ENCODE measurements around the gene DUS4L.

Gene DUS4L

DNA sequence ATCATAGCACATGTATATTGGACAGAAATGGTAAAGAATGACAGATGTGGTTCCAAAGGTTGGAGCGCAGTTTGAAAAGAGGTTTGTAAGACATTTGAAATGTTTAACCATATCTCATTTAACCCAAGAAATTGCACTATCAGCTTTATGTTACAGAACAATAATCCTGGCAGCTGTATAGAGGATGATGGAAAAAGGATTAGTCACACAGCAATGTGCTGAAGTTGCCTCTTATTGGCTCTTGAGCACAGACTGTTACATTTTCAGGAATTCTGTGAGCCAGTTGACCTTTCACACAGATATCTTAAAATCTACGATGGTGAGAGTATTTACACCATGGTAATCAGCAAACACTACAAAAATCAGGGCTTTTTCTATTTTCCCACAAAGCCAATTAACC is 3.9 kb upstream of the DUS4L start:
- Histone ChIP-seq H3K27ac (peak overlapping the region; percentile 54), H3K4me3 (ENCODE audit: low read depth, low read length) (no peak overlapping the region), H3K27me3 (replicated peaks) (no peaks in the 10 kb centered on the region), H3K36me3 (replicated peaks) (peaks cover 5% of the 10 kb centered on the region)
- in situ Hi-C loops (cut with HindIII; ENCODE audit: low pct_ligation_motif_present, low sequenced_read_pairs), result no loop called here
- DNase-seq, result peak; percentile 58
- TF ChIP-seq CTCF (IDR thresholded peaks at IDR 0.05; ENCODE audit: low read depth, low read length, missing control alignments), result no peak

DNA sequence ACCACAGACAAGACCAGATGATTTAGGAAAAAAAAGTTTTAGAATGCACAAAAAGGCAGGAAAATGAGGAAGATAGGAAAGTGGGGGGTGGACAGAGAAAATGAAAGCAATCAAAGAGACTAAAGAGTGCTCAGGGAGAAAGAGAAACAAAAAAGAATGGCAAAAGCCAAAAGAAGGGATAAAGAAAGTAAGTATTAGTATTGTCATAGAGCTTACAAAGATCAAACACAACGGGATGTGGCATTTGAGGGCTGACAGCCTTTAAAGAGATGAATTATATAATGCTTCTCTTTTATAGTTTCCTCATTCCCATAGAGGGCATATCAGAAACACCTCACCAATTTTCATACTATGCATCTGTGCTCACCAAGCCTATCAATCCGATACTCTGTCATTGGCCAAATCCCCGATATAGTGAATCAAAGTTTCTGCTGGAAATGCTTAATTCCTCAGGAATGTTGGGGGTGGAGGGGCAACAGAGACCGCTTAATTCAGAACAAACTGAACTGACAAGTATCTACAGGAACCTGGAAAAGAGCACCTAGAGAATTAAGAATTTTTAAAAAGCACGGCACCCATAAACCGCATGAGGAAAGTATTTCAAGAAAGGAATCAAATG is 2.8 kb upstream of the DUS4L start:
- peaks cover 2% of the 10 kb centered on the region for H3K36me3 ChIP-seq (replicated peaks)
- in situ Hi-C loops (cut with HindIII; ENCODE audit: low pct_ligation_motif_present, low sequenced_read_pairs), result no loop called here
- H3K27me3 ChIP-seq (replicated peaks), result no peaks in the 10 kb centered on the region
- no peak for DNase-seq
- H3K27ac ChIP-seq, result no peak overlapping the region
- no peak overlapping the region for H3K4me3 ChIP-seq (ENCODE audit: low read depth, low read length)
- no peak for TF ChIP-seq CTCF (IDR thresholded peaks at IDR 0.05; ENCODE audit: low read depth, low read length, missing control alignments)

DNA sequence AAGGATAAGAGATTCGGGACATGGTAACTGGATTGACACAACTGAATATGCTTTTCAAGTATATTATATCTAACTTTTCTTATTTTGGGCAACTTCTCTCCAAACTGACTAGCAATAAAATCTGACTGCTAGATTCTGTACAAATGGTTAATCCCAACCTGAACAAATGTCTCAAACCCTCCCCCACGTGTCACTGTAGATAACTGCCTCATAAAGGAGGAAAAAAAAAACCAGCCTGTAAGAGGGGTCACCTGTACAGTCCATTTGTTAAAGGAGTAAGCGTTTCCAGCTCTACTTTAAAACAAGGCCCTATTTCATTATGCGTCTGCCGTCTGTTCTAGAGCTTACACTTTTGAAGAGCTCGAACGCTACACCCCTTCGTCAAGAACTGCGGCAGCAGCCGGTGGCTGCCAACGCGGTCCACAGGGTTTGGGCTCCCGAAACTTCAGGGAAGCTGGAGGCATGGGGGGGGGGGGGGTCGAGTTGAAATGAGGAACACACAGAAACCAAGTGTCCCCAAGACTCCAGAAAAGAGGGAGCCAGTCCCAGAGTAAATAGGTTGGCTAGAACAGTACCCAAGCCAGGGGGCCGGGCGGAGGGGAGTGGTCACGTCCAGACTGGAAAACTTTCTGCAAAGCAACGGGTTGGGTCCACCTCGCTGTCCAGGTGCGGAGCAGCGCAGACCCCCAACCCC is 543 bp upstream of the DUS4L start:
- peak overlapping the region; percentile 92 for H3K27ac ChIP-seq
- DNase-seq, result peak; percentile 25
- no peaks in the 10 kb centered on the region for H3K27me3 ChIP-seq (replicated peaks)
- H3K36me3 ChIP-seq (replicated peaks), result no peaks in the 10 kb centered on the region
- H3K4me3 ChIP-seq (ENCODE audit: low read depth, low read length), result peak overlapping the region; percentile 92
- in situ Hi-C loops (cut with HindIII; ENCODE audit: low pct_ligation_motif_present, low sequenced_read_pairs), result no loop called here
- TF ChIP-seq CTCF (IDR thresholded peaks at IDR 0.05; ENCODE audit: low read depth, low read length, missing control alignments), result no peak

DNA sequence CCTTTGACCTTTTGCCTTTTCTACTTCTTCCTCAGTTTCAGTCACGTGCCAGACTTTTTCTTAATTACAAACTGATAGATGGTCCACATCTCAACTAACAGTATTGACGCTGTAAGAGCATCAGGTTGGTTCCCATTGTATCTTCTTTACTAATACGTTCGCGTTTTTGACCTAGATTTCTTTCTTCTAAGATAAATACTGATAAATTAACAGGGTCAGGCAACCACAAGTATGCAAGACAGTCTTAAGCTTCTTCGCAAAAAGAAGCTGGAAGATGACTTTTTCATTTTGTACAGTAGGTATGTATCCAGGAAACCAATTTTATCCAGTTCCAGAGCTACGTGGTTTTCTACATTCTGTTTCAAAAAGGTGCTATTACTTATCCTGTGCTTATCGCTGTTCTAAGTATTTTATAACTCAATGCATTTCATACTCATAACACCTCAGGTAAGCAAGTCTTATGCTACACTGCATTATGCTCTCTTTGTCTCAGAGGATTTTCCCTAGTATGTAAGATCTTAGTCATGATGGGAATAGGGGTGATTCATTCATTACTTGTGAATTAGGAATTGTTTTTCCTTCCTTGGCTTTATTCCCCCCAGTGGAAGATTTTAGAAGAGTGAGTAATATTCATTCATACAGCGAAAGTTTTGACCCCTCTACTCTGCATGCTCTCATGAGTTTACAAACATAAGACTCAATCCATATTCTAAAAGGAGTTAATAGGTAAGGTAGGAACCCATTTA is 955 bp downstream of the DUS4L start:
- peak; percentile 18 for DNase-seq
- H3K36me3 ChIP-seq (replicated peaks), result no peaks in the 10 kb centered on the region
- peak overlapping the region; percentile 92 for H3K27ac ChIP-seq
- TF ChIP-seq CTCF (IDR thresholded peaks at IDR 0.05; ENCODE audit: low read depth, low read length, missing control alignments), result no peak
- H3K27me3 ChIP-seq (replicated peaks), result no peaks in the 10 kb centered on the region
- H3K4me3 ChIP-seq (ENCODE audit: low read depth, low read length), result peak overlapping the region; percentile 92
- in situ Hi-C loops (cut with HindIII; ENCODE audit: low pct_ligation_motif_present, low sequenced_read_pairs), result no loop called here

DNA sequence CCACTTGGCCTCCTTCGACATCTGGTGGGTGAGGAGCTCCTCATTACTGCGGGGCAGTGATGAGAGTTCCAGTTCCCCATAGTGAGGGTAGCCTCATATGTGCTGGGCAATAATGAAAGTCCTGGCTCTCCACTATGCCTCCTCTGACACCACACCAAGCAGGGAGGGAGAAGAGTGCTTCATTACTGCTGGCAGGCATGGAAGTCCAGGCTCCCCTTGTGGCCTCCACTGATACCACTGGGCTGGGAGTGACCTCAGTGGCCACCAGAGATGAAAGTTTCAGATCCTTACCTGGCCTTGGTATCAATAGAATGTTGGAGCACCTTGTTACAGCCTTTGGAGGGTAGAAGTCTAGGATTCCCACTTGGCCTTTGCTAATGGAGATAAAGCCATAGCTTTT is 6.5 kb downstream of the DUS4L start:
- TF ChIP-seq CTCF (IDR thresholded peaks at IDR 0.05; ENCODE audit: low read depth, low read length, missing control alignments), result no peak
- Histone ChIP-seq H3K4me3 (ENCODE audit: low read depth, low read length) (no peak overlapping the region), H3K36me3 (replicated peaks) (peaks cover 3% of the 10 kb centered on the region), H3K27me3 (replicated peaks) (no peaks in the 10 kb centered on the region), H3K27ac (no peak overlapping the region)
- no peak for DNase-seq
- in situ Hi-C loops (cut with HindIII; ENCODE audit: low pct_ligation_motif_present, low sequenced_read_pairs), result no loop called here
